Measurements from ENCODE around the gene ASCL5. TPM values are rescaled to one million over a fixed set of nuclear protein-coding genes. Genes with fewer than 3 reads are reported as not detected.

Gene ASCL5
- total and polyA plus RNA-seq, 8 donors, result 0.10 to 0.19 (median 0.18) TPM; not detected in 5

GRCh38 chr1:201155354-201155753, 28.4 kb upstream of the ASCL5 start:
- Histone ChIP-seq H3K9me3 (no peaks in the 10 kb centered on the region), H3K27me3 (no peaks in the 10 kb centered on the region), H3K27ac (no peak overlapping the region), H3K4me3 (no peak overlapping the region), H3K36me3 (peaks cover 6 to 16% (median 14%) of the 10 kb centered on the region in 4 donors), H3K4me1 (peaks cover 14 to 25% (median 22%) of the 10 kb centered on the region in 4 donors)
- no peak for DNase-seq
- 64 to 91% (median 84%) methylated on average over 2 of the region's 2 CpGs for WGBS, 5 donors
- TF ChIP-seq, protein P1, sequence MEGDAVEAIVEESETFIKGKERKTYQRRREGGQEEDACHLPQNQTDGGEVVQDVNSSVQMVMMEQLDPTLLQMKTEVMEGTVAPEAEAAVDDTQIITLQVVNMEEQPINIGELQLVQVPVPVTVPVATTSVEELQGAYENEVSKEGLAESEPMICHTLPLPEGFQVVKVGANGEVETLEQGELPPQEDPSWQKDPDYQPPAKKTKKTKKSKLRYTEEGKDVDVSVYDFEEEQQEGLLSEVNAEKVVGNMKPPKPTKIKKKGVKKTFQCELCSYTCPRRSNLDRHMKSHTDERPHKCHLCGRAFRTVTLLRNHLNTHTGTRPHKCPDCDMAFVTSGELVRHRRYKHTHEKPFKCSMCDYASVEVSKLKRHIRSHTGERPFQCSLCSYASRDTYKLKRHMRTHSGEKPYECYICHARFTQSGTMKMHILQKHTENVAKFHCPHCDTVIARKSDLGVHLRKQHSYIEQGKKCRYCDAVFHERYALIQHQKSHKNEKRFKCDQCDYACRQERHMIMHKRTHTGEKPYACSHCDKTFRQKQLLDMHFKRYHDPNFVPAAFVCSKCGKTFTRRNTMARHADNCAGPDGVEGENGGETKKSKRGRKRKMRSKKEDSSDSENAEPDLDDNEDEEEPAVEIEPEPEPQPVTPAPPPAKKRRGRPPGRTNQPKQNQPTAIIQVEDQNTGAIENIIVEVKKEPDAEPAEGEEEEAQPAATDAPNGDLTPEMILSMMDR (IDR thresholded peaks at IDR 0.05), result no peak
- TF ChIP-seq POLR2AphosphoS5 (IDR thresholded peaks at IDR 0.05) (no peak), EP300 (IDR thresholded peaks at IDR 0.05) (no peak), POLR2A (IDR thresholded peaks at IDR 0.05) (no peak)
- intact Hi-C loops (cut with DNase I; ENCODE audit: low total_unique reads), result no loop called here

DNA sequence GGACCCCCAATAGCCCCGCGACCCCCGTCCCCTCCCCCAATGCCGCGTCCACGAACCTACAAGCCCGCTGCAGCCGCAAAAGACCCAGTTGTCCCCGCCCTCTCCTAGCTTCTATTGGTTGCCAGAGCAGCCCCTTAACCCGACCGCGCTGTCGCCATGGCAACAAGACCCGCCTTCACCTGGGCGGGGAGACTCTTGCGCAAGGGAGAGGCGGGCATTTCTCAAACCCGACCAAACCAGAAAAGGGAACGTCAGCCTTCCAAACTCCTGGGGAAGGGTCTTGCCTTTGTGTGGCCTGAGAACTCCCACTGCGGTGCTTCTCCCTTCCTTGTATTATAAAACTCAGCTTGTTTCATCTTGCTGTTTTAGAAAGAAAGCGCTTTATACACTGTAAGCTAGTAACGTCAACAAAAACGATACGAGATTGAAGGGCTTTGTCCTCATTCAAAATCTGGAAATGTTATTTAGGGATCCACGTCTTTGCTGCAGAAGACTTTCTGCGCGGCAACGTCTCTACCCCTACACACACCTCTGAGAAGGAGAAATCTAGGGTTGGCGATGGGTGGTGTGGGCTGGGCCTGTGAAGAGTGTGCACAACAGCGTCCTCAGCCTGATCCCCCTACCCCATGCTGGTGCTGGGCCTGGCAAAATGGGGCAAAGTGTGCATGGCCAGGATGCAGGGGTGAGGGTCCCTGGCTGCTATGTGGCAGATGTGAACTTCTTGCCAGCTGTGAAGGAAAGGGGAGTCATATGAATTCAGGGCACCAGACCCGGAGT, 27.6 kb upstream of the ASCL5 start, which contains the start of gene TMEM9:
Gene TMEM9 (minus strand): TSS at position 86 of the 777 bp plus-strand sequence. CDS start 551 bp downstream, outside the sequence.
- WGBS, 5 donors, result 6 to 8% (median 7%) methylated on average over 21 to 31 of the region's 31 CpGs
- Histone ChIP-seq H3K27me3 (no peaks in the 10 kb centered on the region), H3K4me3 (peak within 1 kb of the TSS; percentile 73 to 84 (median 78)), H3K27ac (peak within 1 kb of the TSS; percentile 47 to 84 (median 77)), H3K36me3 (peaks cover 6 to 24% (median 21%) of the 10 kb centered on the region in 4 donors), H3K9me3 (no peaks in the 10 kb centered on the region), H3K4me1 (peaks cover 14 to 28% (median 23%) of the 10 kb centered on the region in 4 donors)
- DNase-seq, result peak; percentile 98 to 99
- intact Hi-C loops (cut with DNase I; ENCODE audit: low total_unique reads), result no loop called here
- TF ChIP-seq POLR2AphosphoS5 (IDR thresholded peaks at IDR 0.05), result peak in 2 of 3 donors; percentile 25 to 74
- TF ChIP-seq, protein P1 (IDR thresholded peaks at IDR 0.05), result no peak

DNA sequence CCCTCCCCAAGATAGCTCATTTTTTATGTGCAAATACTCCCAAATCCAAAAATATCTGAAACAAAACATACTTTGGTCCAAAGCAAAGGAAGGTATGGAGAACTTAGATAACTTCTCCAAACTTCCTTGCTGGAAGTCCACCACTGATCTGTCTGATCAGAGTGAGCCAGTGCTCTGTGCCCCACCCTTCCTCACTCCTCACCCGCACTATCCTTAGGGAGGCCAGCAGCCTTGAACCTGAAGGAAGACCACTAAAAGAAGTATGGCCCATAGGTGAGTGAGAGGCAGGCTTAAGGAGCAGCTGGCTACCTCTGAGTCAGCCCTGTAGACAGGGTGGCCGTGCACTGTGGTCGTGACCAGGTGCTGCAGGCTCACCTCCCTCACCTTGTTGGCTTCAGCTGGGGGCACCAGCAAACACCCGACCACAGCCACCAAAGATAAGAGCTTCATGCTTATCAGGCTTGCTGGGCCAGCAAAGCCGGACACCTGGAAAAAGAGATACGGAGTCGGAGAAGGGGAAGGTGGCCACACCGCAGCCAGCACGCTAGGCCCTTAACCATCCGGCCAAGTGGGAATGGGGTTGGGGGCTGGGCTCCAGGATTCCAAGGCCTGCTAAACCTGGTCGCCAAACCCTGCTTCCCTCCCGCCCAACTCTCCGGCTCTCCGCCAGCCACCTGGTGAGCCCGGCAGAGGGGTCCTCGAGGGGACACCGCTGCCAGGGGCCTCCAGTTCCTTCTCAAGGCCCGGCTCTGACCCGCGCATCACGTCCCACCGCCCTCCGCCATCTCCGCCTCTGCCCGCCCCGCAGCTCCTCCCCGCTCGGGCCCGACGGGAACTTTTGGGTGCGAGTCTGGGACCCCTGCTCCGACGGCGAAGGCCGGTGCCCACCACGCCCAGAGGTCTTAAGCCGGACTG, 26.7 kb upstream of the ASCL5 start:
- Histone ChIP-seq H3K27ac (peak overlapping the region; percentile 47 to 84 (median 77)), H3K4me3 (peak overlapping the region; percentile 73 to 84 (median 78)), H3K27me3 (no peaks in the 10 kb centered on the region), H3K4me1 (peaks cover 14 to 32% (median 23%) of the 10 kb centered on the region in 4 donors), H3K36me3 (peaks cover 6 to 31% (median 25%) of the 10 kb centered on the region in 4 donors), H3K9me3 (no peaks in the 10 kb centered on the region)
- WGBS, 5 donors, result 1 to 9% (median 2%) methylated on average over 7 to 37 of the region's 37 CpGs
- intact Hi-C loops (cut with DNase I; ENCODE audit: low total_unique reads), result no loop called here
- no peak for DNase-seq
- TF ChIP-seq POLR2AphosphoS5 (IDR thresholded peaks at IDR 0.05) (no peak), POLR2A (IDR thresholded peaks at IDR 0.05) (no peak), EP300 (IDR thresholded peaks at IDR 0.05) (no peak)
- TF ChIP-seq, protein P1 (IDR thresholded peaks at IDR 0.05), result no peak

DNA sequence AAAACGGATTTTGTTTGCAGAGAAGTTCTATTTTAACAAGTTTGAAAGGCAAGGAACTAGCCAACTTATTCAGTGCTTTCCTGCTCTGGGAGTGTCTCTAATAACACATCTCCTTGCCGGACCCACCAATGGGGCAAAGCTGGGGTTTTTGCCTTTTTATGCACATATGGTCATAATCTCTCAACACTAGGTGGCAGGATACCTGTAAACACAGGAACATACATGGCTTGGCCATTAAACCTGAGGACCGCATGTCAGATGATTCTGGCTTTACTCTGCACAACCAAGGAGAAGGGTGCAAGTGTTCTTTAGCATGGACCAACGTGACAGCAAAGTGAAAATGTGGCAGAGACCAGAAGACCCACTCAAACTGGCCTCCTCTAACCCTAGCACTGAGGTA, 22.4 kb upstream of the ASCL5 start:
- H3K36me3 ChIP-seq, result peaks cover 39 to 74% (median 68%) of the 10 kb centered on the region in 4 donors

More for the DNA sequence above, 22.4 kb upstream of the ASCL5 start:
- no peaks in the 10 kb centered on the region for H3K9me3 ChIP-seq
- H3K4me1 ChIP-seq, result peaks cover 10 to 27% (median 18%) of the 10 kb centered on the region in 4 donors
- no peaks in the 10 kb centered on the region for H3K27me3 ChIP-seq
- WGBS, 5 donors, result 64 to 75% (median 75%) methylated on average over 4 of the region's 4 CpGs
- peak in 1 of 2 donors; percentile 64 for DNase-seq
- TF ChIP-seq POLR2A (IDR thresholded peaks at IDR 0.05), result no peak
- TF ChIP-seq EP300 (IDR thresholded peaks at IDR 0.05), result no peak
- TF ChIP-seq, protein P1 (IDR thresholded peaks at IDR 0.05), result peak in 3 of 7 experiments; percentile 21 to 55 (median 40)
- no peak overlapping the region for H3K27ac ChIP-seq
- no peak overlapping the region for H3K4me3 ChIP-seq
- intact Hi-C loops (cut with DNase I; ENCODE audit: low total_unique reads), result no loop called here
